ENCODE measurements around the gene CST11.

- TF ChIP-seq SUZ12 (IDR thresholded peaks at IDR 0.05) (no peak), L3MBTL2 (conservative IDR thresholded peaks at IDR 0.05) (no peak)
Measured at GRCh38 chr20:23415555-23415954, 37.1 kb downstream of the CST11 start.
